ENCODE measurements around the gene CARD9. TPM values are rescaled to one million over a fixed set of nuclear protein-coding genes. Genes with fewer than 3 reads are reported as not detected.
A peak's percentile ranks its signal among the peaks of the same experiment; 100 is the strongest.
"Not testable (repeated sequence)": the region's sequence is repeated elsewhere in the genome, so short reads cannot be mapped to it uniquely, and the experiment has no call there.

Gene CARD9
- total RNA-seq, 3 donors from 2014 or later (not counting 1 experiment from before 2014, with no cell fraction given), result 1.6 to 4.2 (median 4.0) TPM

DNA sequence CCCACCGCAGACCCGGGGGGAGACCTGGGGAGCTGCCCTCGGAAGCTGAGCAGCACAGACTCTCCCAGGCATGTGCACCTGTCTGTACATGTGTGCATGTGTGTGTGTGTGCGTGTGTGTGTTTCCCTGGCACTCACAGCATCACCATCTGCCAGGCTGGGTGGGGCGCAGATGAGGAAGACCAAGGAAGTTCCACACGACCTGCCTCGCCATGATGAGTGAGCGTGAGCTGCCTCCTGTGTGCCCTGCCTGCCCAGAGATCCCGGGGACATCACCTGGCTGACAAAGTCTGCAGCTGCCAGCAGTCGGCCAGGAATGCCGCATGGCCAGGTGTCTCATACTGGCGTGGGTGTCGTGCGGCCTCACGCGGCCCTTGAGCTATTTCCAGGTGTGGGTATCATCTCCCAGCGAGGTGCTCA, 50.1 kb downstream of the CARD9 start:
- no peak overlapping the region for H3K27ac Mint-ChIP-seq
- H3K27me3 ChIP-seq (ENCODE audit: control insufficient read depth, insufficient read depth, low read length), result peaks cover 6% of the 10 kb centered on the region
- TF ChIP-seq, protein P1, sequence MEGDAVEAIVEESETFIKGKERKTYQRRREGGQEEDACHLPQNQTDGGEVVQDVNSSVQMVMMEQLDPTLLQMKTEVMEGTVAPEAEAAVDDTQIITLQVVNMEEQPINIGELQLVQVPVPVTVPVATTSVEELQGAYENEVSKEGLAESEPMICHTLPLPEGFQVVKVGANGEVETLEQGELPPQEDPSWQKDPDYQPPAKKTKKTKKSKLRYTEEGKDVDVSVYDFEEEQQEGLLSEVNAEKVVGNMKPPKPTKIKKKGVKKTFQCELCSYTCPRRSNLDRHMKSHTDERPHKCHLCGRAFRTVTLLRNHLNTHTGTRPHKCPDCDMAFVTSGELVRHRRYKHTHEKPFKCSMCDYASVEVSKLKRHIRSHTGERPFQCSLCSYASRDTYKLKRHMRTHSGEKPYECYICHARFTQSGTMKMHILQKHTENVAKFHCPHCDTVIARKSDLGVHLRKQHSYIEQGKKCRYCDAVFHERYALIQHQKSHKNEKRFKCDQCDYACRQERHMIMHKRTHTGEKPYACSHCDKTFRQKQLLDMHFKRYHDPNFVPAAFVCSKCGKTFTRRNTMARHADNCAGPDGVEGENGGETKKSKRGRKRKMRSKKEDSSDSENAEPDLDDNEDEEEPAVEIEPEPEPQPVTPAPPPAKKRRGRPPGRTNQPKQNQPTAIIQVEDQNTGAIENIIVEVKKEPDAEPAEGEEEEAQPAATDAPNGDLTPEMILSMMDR (IDR thresholded peaks at IDR 0.05), result no peak
- H3K4me3 ChIP-seq (ENCODE audit: low read length), result no peak overlapping the region
- H3K9me3 ChIP-seq (ENCODE audit: control insufficient read depth, insufficient read depth, low read length), result no peaks in the 10 kb centered on the region
- no peaks in the 10 kb centered on the region for H3K9me3 Mint-ChIP-seq
- intact Hi-C loops (cut with micrococcal nuclease), result no loop called here
- DNase-seq (peak in 1 of 2 donors; percentile 28), ATAC-seq (no peak)
- H3K36me3 ChIP-seq (ENCODE audit: control insufficient read depth, insufficient read depth, low read length), result no peaks in the 10 kb centered on the region
- peaks cover 17% of the 10 kb centered on the region for H3K4me1 ChIP-seq (ENCODE audit: control insufficient read depth, insufficient read depth, low read length)
- H3K36me3 Mint-ChIP-seq, result no peaks in the 10 kb centered on the region
- H3K4me3 Mint-ChIP-seq, result no peak overlapping the region
- H3K27ac ChIP-seq (ENCODE audit: low read length), result no peak overlapping the region
- 72% methylated on average over 17 of the region's 17 CpGs for WGBS (ENCODE audit: insufficient coverage)
- H3K4me1 Mint-ChIP-seq, result no peaks in the 10 kb centered on the region
- H3K27me3 Mint-ChIP-seq (ENCODE audit: low read depth in 2 of 2), result no peaks in the 10 kb centered on the region

DNA sequence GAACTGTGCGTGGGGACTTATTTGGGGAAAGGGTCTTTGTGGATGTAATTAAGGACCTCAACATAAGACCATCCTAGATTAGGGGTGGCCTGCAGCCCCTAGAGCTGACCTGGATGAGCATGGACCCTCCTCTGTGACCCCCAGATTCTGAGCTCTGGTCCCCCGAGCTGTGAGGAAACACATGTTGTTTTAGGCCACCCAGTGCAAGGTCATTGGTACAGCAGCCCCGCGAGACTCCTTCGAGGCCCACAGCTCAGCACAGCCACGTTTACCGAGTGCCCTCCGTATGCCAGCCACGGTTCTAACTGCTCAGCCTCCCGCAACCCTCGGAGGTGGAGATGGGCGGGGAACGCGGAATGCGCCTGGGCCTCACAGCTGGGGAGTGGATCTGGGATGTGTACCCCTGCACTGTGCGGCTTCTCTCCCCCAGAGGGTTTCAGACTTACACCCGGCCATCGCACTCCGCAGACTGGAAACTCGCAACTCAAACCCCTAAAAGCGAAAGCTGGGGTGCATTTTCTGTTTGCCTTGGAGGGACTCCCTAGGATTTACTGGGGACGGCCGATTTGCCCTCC, 50.6 kb downstream of the CARD9 start:
- DNase-seq, result no peak
- H3K9me3 Mint-ChIP-seq, result no peaks in the 10 kb centered on the region
- H3K27ac ChIP-seq (ENCODE audit: low read length), result no peak overlapping the region
- TF ChIP-seq, protein P1 (IDR thresholded peaks at IDR 0.05), result no peak
- no peaks in the 10 kb centered on the region for H3K9me3 ChIP-seq (ENCODE audit: control insufficient read depth, insufficient read depth, low read length)
- no peak for ATAC-seq
- no peaks in the 10 kb centered on the region for H3K36me3 Mint-ChIP-seq
- H3K4me1 Mint-ChIP-seq, result no peaks in the 10 kb centered on the region
- H3K27ac Mint-ChIP-seq, result no peak overlapping the region
- H3K27me3 ChIP-seq (ENCODE audit: control insufficient read depth, insufficient read depth, low read length), result peaks cover 3% of the 10 kb centered on the region
- WGBS (ENCODE audit: insufficient coverage), result 80% methylated on average over 23 of the region's 23 CpGs
- H3K4me3 ChIP-seq (ENCODE audit: low read length), result no peak overlapping the region
- H3K4me1 ChIP-seq (ENCODE audit: control insufficient read depth, insufficient read depth, low read length), result peaks cover 17% of the 10 kb centered on the region
- H3K27me3 Mint-ChIP-seq (ENCODE audit: low read depth in 2 of 2), result no peaks in the 10 kb centered on the region
- intact Hi-C loops (cut with micrococcal nuclease), result no loop called here
- H3K4me3 Mint-ChIP-seq, result no peak overlapping the region
- H3K36me3 ChIP-seq (ENCODE audit: control insufficient read depth, insufficient read depth, low read length), result no peaks in the 10 kb centered on the region

DNA sequence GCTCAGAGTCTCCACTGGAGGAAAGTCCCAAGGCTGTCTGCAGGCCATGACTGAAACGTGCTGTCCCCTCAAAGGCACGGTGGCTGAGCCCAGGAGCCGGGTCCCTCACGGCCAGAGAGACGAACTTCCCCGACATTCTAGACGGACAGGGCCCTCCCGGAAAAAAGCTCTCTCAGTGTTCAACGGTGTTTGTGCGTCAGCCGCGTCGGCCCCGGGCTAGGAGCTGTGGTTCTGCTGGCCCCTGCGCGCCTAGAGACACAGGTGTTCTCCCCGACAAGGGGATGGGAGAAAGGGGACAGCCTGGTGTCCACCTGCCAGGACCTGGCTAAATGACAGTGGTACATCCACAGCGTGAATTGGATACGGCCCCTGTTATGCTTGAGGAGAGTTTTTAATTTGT, 51.9 kb downstream of the CARD9 start:
- H3K36me3 Mint-ChIP-seq, result no peaks in the 10 kb centered on the region
- intact Hi-C loops (cut with micrococcal nuclease), result no loop called here
- no peak overlapping the region for H3K27ac Mint-ChIP-seq
- Histone ChIP-seq H3K36me3 (ENCODE audit: control insufficient read depth, insufficient read depth, low read length) (no peaks in the 10 kb centered on the region), H3K4me3 (ENCODE audit: low read length) (no peak overlapping the region), H3K27ac (ENCODE audit: low read length) (no peak overlapping the region), H3K27me3 (ENCODE audit: control insufficient read depth, insufficient read depth, low read length) (no peaks in the 10 kb centered on the region), H3K4me1 (ENCODE audit: control insufficient read depth, insufficient read depth, low read length) (peaks cover 24% of the 10 kb centered on the region), H3K9me3 (ENCODE audit: control insufficient read depth, insufficient read depth, low read length) (peaks cover 10% of the 10 kb centered on the region)
- no peak overlapping the region for H3K4me3 Mint-ChIP-seq
- H3K4me1 Mint-ChIP-seq, result peaks cover 11 to 13% of the 10 kb centered on the region in 2 donors
- peaks cover 0 to under 1% of the 10 kb centered on the region in 2 donors for H3K27me3 Mint-ChIP-seq (ENCODE audit: low read depth in 2 of 2)
- H3K9me3 Mint-ChIP-seq, result no peaks in the 10 kb centered on the region
- TF ChIP-seq, protein P1 (IDR thresholded peaks at IDR 0.05), result no peak
- ATAC-seq, result no peak
- DNase-seq, result no peak
- 89% methylated on average over 19 of the region's 19 CpGs for WGBS (ENCODE audit: insufficient coverage)

DNA sequence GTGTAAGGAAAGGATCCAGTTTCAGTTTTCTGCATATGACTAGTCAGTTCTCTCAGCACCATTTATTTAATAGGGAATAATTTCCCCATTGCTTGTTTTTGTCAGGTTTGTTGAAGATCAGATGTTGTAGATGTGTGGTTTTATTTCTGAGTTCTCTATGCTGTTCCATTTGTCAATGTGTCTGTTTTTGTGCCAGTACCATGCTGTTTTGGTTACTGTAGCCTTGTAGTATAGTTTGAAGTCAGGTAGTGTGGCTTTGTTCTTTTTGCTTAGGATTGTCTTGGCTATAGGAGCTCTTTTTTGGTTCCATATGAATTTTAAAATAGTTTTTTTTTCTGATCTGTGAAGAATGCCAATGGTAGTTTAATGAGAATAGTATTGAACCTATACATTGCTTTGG, 52.5 kb downstream of the CARD9 start:
- ATAC-seq; H3K36me3 Mint-ChIP-seq; H3K27me3 ChIP-seq (ENCODE audit: control insufficient read depth, insufficient read depth, low read length); H3K4me3 Mint-ChIP-seq; H3K27ac Mint-ChIP-seq; H3K4me3 ChIP-seq (ENCODE audit: low read length); H3K27me3 Mint-ChIP-seq (ENCODE audit: low read depth in 2 of 2); H3K9me3 Mint-ChIP-seq; intact Hi-C loops (cut with micrococcal nuclease); DNase-seq; H3K36me3 ChIP-seq (ENCODE audit: control insufficient read depth, insufficient read depth, low read length); H3K27ac ChIP-seq (ENCODE audit: low read length): not testable (repeated sequence)
- peaks cover 17 to 19% of the 10 kb centered on the region in 2 donors for H3K4me1 Mint-ChIP-seq
- Histone ChIP-seq H3K4me1 (ENCODE audit: control insufficient read depth, insufficient read depth, low read length) (peaks cover 21% of the 10 kb centered on the region), H3K9me3 (ENCODE audit: control insufficient read depth, insufficient read depth, low read length) (peaks cover 16% of the 10 kb centered on the region)

DNA sequence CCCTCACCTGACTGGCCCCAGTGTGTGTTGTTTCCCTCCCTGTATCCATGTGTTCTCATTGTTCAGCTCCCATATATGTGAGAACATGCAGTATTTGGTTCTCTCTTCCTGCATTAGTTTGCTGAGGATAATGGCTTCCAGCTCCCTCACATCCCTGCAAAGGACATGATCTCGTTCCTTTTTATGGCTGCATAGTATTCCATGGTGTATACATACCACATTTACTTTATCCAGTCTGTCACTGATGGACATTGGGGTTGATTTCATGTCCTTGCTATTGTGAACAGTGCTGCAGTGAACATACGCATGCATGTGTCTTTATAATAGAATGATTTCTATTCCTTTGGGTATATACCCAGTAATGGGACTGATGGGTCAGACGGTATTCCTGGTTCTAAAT, 53.5 kb downstream of the CARD9 start:
- H3K36me3 ChIP-seq (ENCODE audit: control insufficient read depth, insufficient read depth, low read length); H3K36me3 Mint-ChIP-seq; DNase-seq; H3K4me3 Mint-ChIP-seq; H3K27ac ChIP-seq (ENCODE audit: low read length); H3K27me3 Mint-ChIP-seq (ENCODE audit: low read depth in 2 of 2); H3K4me3 ChIP-seq (ENCODE audit: low read length); ATAC-seq; H3K27me3 ChIP-seq (ENCODE audit: control insufficient read depth, insufficient read depth, low read length); H3K9me3 Mint-ChIP-seq; H3K27ac Mint-ChIP-seq: not testable (repeated sequence)
- intact Hi-C loops (cut with micrococcal nuclease), result loop anchor here (10.0 kb wide), 3 partner anchors 45 to 1395 kb away; partner anchors contain the start of genes DNLZ and SNAPC4
- peaks cover 26% of the 10 kb centered on the region for H3K9me3 ChIP-seq (ENCODE audit: control insufficient read depth, insufficient read depth, low read length)
- WGBS (ENCODE audit: insufficient coverage), result 89% methylated on average over 3 of the region's 3 CpGs
- H3K4me1 Mint-ChIP-seq, result peaks cover 27 to 29% of the 10 kb centered on the region in 2 donors
- H3K4me1 ChIP-seq (ENCODE audit: control insufficient read depth, insufficient read depth, low read length), result peaks cover 32% of the 10 kb centered on the region

DNA sequence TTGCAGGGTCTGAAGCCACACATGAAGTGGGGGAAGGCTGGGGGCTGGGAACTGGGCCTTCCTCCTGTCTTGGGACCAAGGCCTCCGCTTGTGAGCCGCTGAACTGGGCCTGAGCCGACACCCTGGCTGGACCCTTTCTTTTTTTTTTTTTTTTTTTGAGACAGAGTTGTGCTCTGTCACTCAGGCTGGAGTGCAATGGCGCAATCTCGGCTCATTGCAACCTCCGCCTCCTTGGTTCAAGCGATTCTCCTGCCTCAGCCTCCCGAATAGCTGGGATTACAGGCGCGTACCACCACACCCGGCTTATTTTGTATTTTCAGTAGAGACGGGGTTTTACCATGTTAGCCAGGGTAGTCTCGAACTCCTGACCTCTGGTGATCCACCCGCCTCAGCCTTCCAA, 54.2 kb downstream of the CARD9 start:
- not testable (repeated sequence) for H3K4me3 Mint-ChIP-seq; H3K27me3 Mint-ChIP-seq (ENCODE audit: low read depth in 2 of 2); H3K27ac ChIP-seq (ENCODE audit: low read length); ATAC-seq; H3K4me3 ChIP-seq (ENCODE audit: low read length); H3K9me3 Mint-ChIP-seq; H3K36me3 ChIP-seq (ENCODE audit: control insufficient read depth, insufficient read depth, low read length); H3K27ac Mint-ChIP-seq; H3K27me3 ChIP-seq (ENCODE audit: control insufficient read depth, insufficient read depth, low read length); H3K36me3 Mint-ChIP-seq; DNase-seq
- WGBS (ENCODE audit: insufficient coverage), result 96% methylated on average over 14 of the region's 14 CpGs
- H3K4me1 Mint-ChIP-seq, result peaks cover 33 to 35% of the 10 kb centered on the region in 2 donors
- peaks cover 29% of the 10 kb centered on the region for H3K9me3 ChIP-seq (ENCODE audit: control insufficient read depth, insufficient read depth, low read length)
- peaks cover 34% of the 10 kb centered on the region for H3K4me1 ChIP-seq (ENCODE audit: control insufficient read depth, insufficient read depth, low read length)
- intact Hi-C loops (cut with micrococcal nuclease), result loop anchor here (10.0 kb wide), 3 partner anchors 46 to 1396 kb away; partner anchors contain the start of genes DNLZ and SNAPC4
